ENCODE data around the gene RAP1GAP. TPM values are rescaled to one million over a fixed set of nuclear protein-coding genes. Genes with fewer than 3 reads are reported as not detected.
"Not testable (repeated sequence)": the region's sequence is repeated elsewhere in the genome, so short reads cannot be mapped to it uniquely, and the experiment has no call there.

Gene RAP1GAP
- total RNA-seq, 1 experiment from 2014 or later, result 7.2 TPM

DNA sequence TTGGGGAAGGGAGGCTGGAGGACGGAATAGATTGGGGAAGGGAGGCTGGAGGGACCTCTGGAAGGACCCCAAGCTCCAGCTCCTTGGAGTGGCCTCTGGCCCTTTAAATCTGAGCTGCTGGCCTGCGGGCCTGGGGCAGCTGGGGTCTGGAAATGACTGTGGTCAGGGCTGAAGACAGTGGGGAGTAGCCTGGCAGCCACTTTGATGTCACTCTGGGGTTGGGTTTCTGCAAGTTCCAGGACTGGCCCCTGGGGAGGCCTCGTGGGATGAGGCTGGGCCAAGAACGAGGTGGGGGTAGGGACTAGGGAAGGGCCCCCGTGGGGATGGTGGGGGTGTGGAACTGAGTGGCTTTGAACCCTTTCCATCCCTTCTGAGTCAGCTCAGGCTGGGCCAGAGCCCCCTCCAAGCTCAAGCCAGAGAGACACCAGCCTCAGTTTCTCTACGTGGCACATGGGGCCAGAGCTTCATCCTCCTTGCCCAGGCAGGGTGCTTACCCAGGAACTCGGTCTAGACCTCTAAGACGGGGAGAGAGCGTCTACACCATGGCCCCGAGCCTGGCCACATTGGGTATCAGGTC lies 100.3 kb downstream of the RAP1GAP start:
- H3K4me3 Mint-ChIP-seq (ENCODE audit: unreplicated experiment), result no peak overlapping the region
- H3K9me3 ChIP-seq, result no peaks in the 10 kb centered on the region
- H3K36me3 Mint-ChIP-seq (ENCODE audit: insufficient read depth, unreplicated experiment), result no peaks in the 10 kb centered on the region
- ChIA-PET CTCF (interaction anchor here (0.7 kb wide), 1 partner anchor 65 kb away, joined by 3 read pairs; no protein-coding TSS in a partner anchor), POLR2A (no interaction called here)
- no peaks in the 10 kb centered on the region for H3K27me3 Mint-ChIP-seq (ENCODE audit: insufficient read depth, unreplicated experiment)
- intact Hi-C loops (cut with micrococcal nuclease; ENCODE audit: unreplicated experiment), result no loop called here
- H3K27me3 ChIP-seq (replicated peaks; ENCODE audit: control insufficient read depth, insufficient read depth, low read length), result no peaks in the 10 kb centered on the region
- no TSS peak for BruUV-seq (replicated peaks)
- no peak overlapping the region for H3K27ac Mint-ChIP-seq (ENCODE audit: unreplicated experiment)
- H3K36me3 ChIP-seq (ENCODE audit: control insufficient read depth, insufficient read depth, low read length), result no peaks in the 10 kb centered on the region
- no peak for DNase-seq
- no peaks in the 10 kb centered on the region for H3K9me3 Mint-ChIP-seq (ENCODE audit: unreplicated experiment)
- H3K4me1 Mint-ChIP-seq (ENCODE audit: low read depth, unreplicated experiment), result no peaks in the 10 kb centered on the region
- H3K4me3 ChIP-seq (ENCODE audit: low read depth, low read length), result no peak overlapping the region
- no peaks in the 10 kb centered on the region for H3K4me1 ChIP-seq
- TF ChIP-seq, protein P1, sequence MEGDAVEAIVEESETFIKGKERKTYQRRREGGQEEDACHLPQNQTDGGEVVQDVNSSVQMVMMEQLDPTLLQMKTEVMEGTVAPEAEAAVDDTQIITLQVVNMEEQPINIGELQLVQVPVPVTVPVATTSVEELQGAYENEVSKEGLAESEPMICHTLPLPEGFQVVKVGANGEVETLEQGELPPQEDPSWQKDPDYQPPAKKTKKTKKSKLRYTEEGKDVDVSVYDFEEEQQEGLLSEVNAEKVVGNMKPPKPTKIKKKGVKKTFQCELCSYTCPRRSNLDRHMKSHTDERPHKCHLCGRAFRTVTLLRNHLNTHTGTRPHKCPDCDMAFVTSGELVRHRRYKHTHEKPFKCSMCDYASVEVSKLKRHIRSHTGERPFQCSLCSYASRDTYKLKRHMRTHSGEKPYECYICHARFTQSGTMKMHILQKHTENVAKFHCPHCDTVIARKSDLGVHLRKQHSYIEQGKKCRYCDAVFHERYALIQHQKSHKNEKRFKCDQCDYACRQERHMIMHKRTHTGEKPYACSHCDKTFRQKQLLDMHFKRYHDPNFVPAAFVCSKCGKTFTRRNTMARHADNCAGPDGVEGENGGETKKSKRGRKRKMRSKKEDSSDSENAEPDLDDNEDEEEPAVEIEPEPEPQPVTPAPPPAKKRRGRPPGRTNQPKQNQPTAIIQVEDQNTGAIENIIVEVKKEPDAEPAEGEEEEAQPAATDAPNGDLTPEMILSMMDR (IDR thresholded peaks at IDR 0.05; ENCODE audit: insufficient read depth in 1 of 2, low read depth in 1 of 2, low read length in 1 of 2, severe bottlenecking in 1 of 2, unreplicated experiment in 1 of 2), result no peak

DNA sequence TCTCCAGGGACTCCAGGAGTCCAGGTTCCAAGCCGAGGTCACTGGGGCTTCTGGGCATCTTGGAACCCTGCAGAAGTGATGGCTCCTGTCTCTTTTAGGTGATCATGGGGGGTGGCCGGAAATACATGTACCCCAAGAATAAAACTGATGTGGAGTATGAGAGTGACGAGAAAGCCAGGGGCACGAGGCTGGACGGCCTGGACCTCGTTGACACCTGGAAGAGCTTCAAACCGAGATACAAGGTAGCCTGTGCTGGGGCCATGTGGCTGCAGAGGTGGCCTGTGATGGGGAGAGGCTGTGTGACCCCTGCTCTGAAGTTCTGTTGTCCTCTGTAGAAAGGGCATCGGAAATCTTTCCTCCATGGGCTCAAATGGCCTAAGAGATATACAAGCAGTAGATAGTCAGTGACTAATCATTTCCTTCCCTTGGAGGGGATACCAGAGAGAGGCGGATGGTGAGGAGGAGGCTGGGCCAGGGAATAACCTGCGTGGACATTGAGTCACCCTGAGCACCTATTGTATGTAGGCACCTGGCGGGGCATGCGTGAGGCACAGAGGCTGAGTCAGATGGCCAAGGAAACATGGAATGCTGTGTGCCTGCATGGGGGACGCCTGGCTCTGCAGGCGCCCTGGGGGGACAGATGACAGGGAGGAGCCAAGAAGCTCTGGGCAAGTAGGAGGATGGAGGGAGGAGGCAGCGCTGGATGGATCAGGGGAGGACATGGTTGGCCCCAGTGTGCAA lies 101.0 kb downstream of the RAP1GAP start:
- POLR2A ChIA-PET, result no interaction called here
- H3K27me3 Mint-ChIP-seq (ENCODE audit: insufficient read depth, unreplicated experiment), result no peaks in the 10 kb centered on the region
- DNase-seq, result no peak

DNA sequence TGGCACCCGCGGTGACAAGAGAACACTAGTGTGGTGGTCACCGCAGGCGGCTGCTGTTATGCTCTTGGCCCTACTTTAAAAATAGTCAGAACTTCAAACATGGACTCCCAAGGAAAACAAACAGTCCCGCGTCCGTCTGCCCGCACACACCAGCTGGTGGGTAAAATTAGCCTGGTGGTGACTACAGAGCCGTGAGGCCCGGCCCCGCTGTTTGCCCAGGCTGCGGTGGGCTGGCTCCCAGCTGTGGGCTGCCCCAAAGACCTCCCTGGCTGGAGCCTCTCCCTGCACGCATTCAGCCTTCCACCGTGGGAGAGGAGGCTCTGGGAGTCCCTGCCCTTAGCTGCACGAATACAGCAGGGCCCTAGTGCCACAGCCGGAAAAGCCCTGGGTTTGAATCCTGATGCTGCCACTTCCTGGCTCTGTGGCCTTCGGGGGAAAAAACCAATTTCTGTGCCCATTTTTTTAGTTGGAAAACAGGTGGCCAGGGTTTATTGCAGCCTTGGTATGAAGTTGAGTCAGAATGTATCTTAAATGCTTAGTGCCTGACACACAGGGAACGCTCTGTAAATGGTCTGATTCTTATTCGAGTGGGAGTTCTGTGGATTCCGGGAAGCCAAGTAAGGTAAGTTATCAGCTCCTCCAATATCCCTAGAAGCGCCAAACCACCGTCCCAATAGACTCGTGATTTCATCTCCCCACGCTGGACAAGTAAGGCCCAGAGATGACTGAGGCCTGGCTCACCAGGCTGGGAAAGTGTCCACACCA lies 101.7 kb downstream of the RAP1GAP start:
- DNase-seq, result no peak
- no peak overlapping the region for H3K4me3 Mint-ChIP-seq (ENCODE audit: unreplicated experiment)
- Histone ChIP-seq H3K36me3 (ENCODE audit: control insufficient read depth, insufficient read depth, low read length) (no peaks in the 10 kb centered on the region), H3K9me3 (no peaks in the 10 kb centered on the region), H3K4me1 (no peaks in the 10 kb centered on the region), H3K27me3 (replicated peaks; ENCODE audit: control insufficient read depth, insufficient read depth, low read length) (no peaks in the 10 kb centered on the region), H3K4me3 (ENCODE audit: low read depth, low read length) (no peak overlapping the region)
- no peak overlapping the region for H3K27ac Mint-ChIP-seq (ENCODE audit: unreplicated experiment)
- TF ChIP-seq, protein P1 (IDR thresholded peaks at IDR 0.05; ENCODE audit: insufficient read depth in 1 of 2, low read depth in 1 of 2, low read length in 1 of 2, severe bottlenecking in 1 of 2, unreplicated experiment in 1 of 2), result no peak
- no peaks in the 10 kb centered on the region for H3K27me3 Mint-ChIP-seq (ENCODE audit: insufficient read depth, unreplicated experiment)
- no peaks in the 10 kb centered on the region for H3K4me1 Mint-ChIP-seq (ENCODE audit: low read depth, unreplicated experiment)
- POLR2A ChIA-PET, result no interaction called here
- no TSS peak for BruUV-seq (replicated peaks)
- no peaks in the 10 kb centered on the region for H3K9me3 Mint-ChIP-seq (ENCODE audit: unreplicated experiment)
- CTCF ChIA-PET, result no interaction called here
- H3K36me3 Mint-ChIP-seq (ENCODE audit: insufficient read depth, unreplicated experiment), result no peaks in the 10 kb centered on the region
- intact Hi-C loops (cut with micrococcal nuclease; ENCODE audit: unreplicated experiment), result no loop called here

More for the DNA sequence above, 101.0 kb downstream of the RAP1GAP start:
- Mint-ChIP-seq H3K36me3 (ENCODE audit: insufficient read depth, unreplicated experiment) (no peaks in the 10 kb centered on the region), H3K4me1 (ENCODE audit: low read depth, unreplicated experiment) (no peaks in the 10 kb centered on the region), H3K9me3 (ENCODE audit: unreplicated experiment) (no peaks in the 10 kb centered on the region), H3K27ac (ENCODE audit: unreplicated experiment) (no peak overlapping the region), H3K4me3 (ENCODE audit: unreplicated experiment) (no peak overlapping the region)
- no peak overlapping the region for H3K4me3 ChIP-seq (ENCODE audit: low read depth, low read length)
- BruUV-seq (replicated peaks), result no TSS peak
- intact Hi-C loops (cut with micrococcal nuclease; ENCODE audit: unreplicated experiment), result no loop called here
- H3K36me3 ChIP-seq (ENCODE audit: control insufficient read depth, insufficient read depth, low read length), result no peaks in the 10 kb centered on the region
- CTCF ChIA-PET, result interaction anchor here (0.7 kb wide), 1 partner anchor 65 kb away, joined by 3 read pairs; no protein-coding TSS in a partner anchor
- TF ChIP-seq, protein P1 (IDR thresholded peaks at IDR 0.05; ENCODE audit: insufficient read depth in 1 of 2, low read depth in 1 of 2, low read length in 1 of 2, severe bottlenecking in 1 of 2, unreplicated experiment in 1 of 2), result no peak
- H3K9me3 ChIP-seq, result no peaks in the 10 kb centered on the region
- H3K27me3 ChIP-seq (replicated peaks; ENCODE audit: control insufficient read depth, insufficient read depth, low read length), result no peaks in the 10 kb centered on the region
- no peaks in the 10 kb centered on the region for H3K4me1 ChIP-seq

DNA sequence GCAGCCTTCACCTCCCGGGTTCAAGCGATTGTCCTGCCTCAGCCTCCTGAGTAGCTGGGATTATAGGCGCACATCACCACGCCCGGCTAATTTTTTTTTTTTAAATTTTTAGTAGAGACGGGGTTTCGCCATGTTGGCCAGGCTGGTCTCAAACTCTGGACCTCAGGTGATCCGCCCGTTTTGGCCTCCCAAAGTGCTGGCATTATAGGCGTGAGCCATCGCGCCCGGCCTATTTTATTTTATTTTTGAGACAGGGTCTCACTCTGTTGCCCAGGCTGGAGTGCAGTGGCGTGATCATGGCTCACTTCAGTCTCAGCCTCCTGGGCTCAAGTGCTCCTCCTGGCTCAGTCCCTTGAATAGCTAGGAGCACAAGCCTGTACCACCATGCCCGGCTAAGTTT lies 102.8 kb downstream of the RAP1GAP start:
- H3K4me3 Mint-ChIP-seq (ENCODE audit: unreplicated experiment), result not testable (repeated sequence)

More for the DNA sequence above, 102.8 kb downstream of the RAP1GAP start:
- H3K9me3 Mint-ChIP-seq (ENCODE audit: unreplicated experiment); POLR2A ChIA-PET; H3K27me3 Mint-ChIP-seq (ENCODE audit: insufficient read depth, unreplicated experiment); H3K4me1 Mint-ChIP-seq (ENCODE audit: low read depth, unreplicated experiment); H3K9me3 ChIP-seq; H3K27me3 ChIP-seq (replicated peaks; ENCODE audit: control insufficient read depth, insufficient read depth, low read length); H3K27ac Mint-ChIP-seq (ENCODE audit: unreplicated experiment); BruUV-seq (replicated peaks); H3K36me3 ChIP-seq (ENCODE audit: control insufficient read depth, insufficient read depth, low read length); DNase-seq; H3K36me3 Mint-ChIP-seq (ENCODE audit: insufficient read depth, unreplicated experiment); H3K4me1 ChIP-seq; H3K4me3 ChIP-seq (ENCODE audit: low read depth, low read length); intact Hi-C loops (cut with micrococcal nuclease; ENCODE audit: unreplicated experiment): not testable (repeated sequence)
- CTCF ChIA-PET, result interaction anchor here (0.6 to 1.0 kb wide), 2 partner anchors 10 to 348 kb away, joined by 4 to 5 read pairs; no protein-coding TSS in a partner anchor
